ENCODE results near the gene ALDH1L1. TPM values are rescaled to one million over a fixed set of nuclear protein-coding genes. Genes with fewer than 3 reads are reported as not detected.

Gene ALDH1L1
- total RNA-seq, 1 donor = 0.18 TPM

DNA sequence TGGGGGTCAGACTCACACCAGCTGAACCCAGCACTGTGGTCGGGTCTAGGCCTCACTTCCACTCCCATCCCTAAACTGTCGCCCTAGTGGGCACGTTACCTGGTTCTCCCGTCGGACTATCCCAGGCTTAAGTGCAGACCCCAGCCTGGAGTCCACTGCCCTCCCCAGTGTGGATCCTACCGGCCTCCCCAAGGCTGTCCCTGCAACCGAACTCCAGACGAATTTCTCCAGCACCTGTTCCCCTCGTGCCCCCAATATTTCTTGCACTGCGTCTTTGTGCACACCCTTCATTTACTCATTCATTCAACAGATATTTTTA is 122.9 kb downstream of the ALDH1L1 start:
- DNase-seq (ENCODE audit: low read depth) = no peak
- TF ChIP-seq CTCF (IDR thresholded peaks at IDR 0.05; ENCODE audit: insufficient read depth, low read length) = no peak
- H3K4me3 ChIP-seq (ENCODE audit: low read depth, low read length) = no peak overlapping the region

GRCh38 chr3:126056681-126057500 is 123.5 kb downstream of the ALDH1L1 start:
- H3K4me3 ChIP-seq (ENCODE audit: low read depth, low read length) = no peak overlapping the region
- no peak for TF ChIP-seq CTCF (IDR thresholded peaks at IDR 0.05; ENCODE audit: insufficient read depth, low read length)
- DNase-seq (ENCODE audit: low read depth) = no peak

DNA sequence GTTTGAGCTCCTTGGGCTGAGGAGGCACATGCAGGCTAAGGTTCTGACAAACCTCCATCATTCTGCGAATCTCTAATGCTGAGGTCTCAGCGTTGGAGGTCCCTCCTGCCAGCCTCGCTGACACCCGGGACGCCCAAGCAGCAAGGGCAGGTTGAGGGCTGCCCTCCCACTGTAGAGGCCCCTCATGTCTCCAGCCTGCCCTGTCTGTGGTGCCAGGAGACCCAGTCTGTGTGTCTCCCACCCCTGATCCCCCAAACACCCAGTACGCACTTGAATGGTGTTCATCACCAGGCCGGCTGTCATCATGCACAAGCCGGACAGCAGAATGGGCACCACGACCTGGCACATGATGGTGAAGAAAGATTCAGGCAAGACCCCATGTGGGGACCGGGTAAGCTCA is 124.3 kb downstream of the ALDH1L1 start:
- H3K4me3 ChIP-seq (ENCODE audit: low read depth, low read length) = no peak overlapping the region
- no peak for TF ChIP-seq CTCF (IDR thresholded peaks at IDR 0.05; ENCODE audit: insufficient read depth, low read length)
- DNase-seq (ENCODE audit: low read depth) = no peak

DNA sequence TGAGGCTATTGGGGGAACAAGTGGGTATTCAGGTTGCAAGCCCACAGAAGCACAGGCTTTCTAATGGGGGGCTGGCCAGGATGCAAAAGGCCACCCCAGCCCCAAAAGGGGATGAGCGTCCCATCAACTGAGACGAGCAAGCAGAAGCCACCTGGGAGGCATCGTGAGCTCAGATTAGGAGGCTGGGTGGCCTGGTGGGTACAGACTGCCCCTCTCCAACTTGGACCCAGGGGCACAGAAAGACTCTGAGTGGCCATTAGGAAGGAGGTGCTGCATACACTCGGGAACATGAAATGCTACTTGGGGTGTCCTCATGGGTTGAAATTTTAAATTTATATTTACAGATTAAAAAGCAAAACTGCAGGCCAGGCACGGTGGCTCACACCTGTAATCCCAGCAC is 125.5 kb downstream of the ALDH1L1 start:
- TF ChIP-seq CTCF (IDR thresholded peaks at IDR 0.05; ENCODE audit: insufficient read depth, low read length) = no peak
- H3K4me3 ChIP-seq (ENCODE audit: low read depth, low read length) = no peak overlapping the region
- DNase-seq (ENCODE audit: low read depth) = no peak

DNA sequence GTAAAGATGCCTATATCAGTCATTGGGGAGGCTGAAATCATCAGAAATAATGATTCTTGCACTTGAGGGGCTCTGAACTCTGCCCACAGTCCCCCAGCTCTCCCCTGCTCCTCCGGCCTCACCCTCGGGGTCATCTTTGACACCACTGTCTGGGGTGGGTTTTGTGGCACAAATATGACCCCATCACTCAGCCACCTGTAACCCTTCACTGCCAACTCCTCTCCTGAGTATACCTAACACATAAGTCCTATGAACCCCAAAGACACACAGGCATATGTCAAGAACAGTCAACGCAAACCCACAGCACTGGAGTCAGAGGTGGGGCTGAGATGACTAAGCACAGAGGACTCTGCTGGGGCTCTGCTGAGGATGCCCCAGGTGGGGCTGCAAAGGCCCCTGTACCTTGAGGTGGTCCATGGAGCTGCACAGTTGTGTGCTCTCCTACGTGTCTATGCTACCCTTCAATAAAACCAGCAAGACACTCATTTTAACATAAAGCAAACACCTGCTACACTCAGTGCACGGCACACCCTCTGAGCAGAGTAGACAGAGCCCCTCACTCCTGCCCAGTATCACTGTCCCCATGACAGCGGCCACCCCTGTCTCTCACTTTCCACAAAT is 126.3 kb downstream of the ALDH1L1 start:
- DNase-seq (ENCODE audit: low read depth) = no peak
- TF ChIP-seq CTCF (IDR thresholded peaks at IDR 0.05; ENCODE audit: insufficient read depth, low read length) = no peak
- no peak overlapping the region for H3K4me3 ChIP-seq (ENCODE audit: low read depth, low read length)

Small RNA genes within 50 kb of the gene (small RNA-seq; reads per million reads assigned to genes)
- gene RNU1-30P = not detected

Other genes starting within 250 kb of the ALDH1L1 start
- not detected in 2 replicates for gene ROPN1B, start 211.4 kb downstream of the ALDH1L1 start, total RNA-seq (ENCODE audit: low replicate concordance)
- gene SLC41A3, start 96.5 kb downstream of the ALDH1L1 start, total RNA-seq (ENCODE audit: low replicate concordance) = 40.0 and 65.7 TPM in 2 replicates
- 1.5 and 3.2 TPM in 2 replicates for gene KLF15, start 176.8 kb upstream of the ALDH1L1 start, total RNA-seq (ENCODE audit: low replicate concordance)
- not detected in 2 replicates for gene CFAP100, start 214.3 kb upstream of the ALDH1L1 start, total RNA-seq (ENCODE audit: low replicate concordance)

All from fibroblast of the aortic adventitia (primary cell).